IMR-90 (cell line): ENCODE results near the gene OTOG. TPM values are rescaled to one million over a fixed set of nuclear protein-coding genes. Genes with fewer than 3 reads are reported as not detected.

Source experiments
- ATAC-seq: fragments of 200-7000 bp; cut with Tn5 transposase; 2 replicates; pipeline ENCODE4 v1.9.1; 2020; ENCODE audit warnings: low read depth, mild to moderate bottlenecking, moderate library complexity
- BruUV-seq: library from RNA; stranded (reverse); fragments of 400-500 nt; replicated peaks from 2 replicates; lab custom pipeline; 2021; lab: Mats Ljungman, UMichigan
- CTCF ChIA-PET: fragments of 300-600 bp; formaldehyde crosslinking; extraction: SDS; loops from one replicate; lab custom pipeline; 2021; ENCODE audit warnings: antibody characterized with exemption; lab: Yijun Ruan, JAX
- POLR2A ChIA-PET: fragments of 300-600 bp; sonication (Branson Sonifier 250); formaldehyde crosslinking; loops from one replicate; lab custom pipeline; 2022; ENCODE audit warnings: antibody characterized with exemption; ENCODE audit not compliant: unreplicated experiment; lab: Charles Lee
- DNase-seq: peaks from one replicate; pipeline ENCODE4 v3.0.0; 2013
- H2AFZ ChIP-seq: replicated peaks from 2 replicates; pipeline ENCODE3; 2013; ENCODE audit warnings: low read length, mild to moderate bottlenecking; ENCODE audit not compliant: poor library complexity
- H2AK5ac ChIP-seq: 2 replicates; pipeline ENCODE4 v1.6.1; 2013; ENCODE audit warnings: low read depth, low read length, inconsistent platforms
- H2AK9ac ChIP-seq: replicated peaks from 2 replicates; pipeline ENCODE3; 2013; ENCODE audit warnings: mild to moderate bottlenecking, low read depth, low read length, moderate library complexity; ENCODE audit not compliant: poor library complexity
- H2BK120ac ChIP-seq: 2 replicates; pipeline ENCODE4 v1.6.1; 2013; ENCODE audit warnings: low read depth, low read length, inconsistent platforms
- H2BK15ac ChIP-seq: 3 replicates; pipeline ENCODE4 v1.6.1; 2013; ENCODE audit warnings: low read depth, low read length, inconsistent platforms
- H2BK20ac ChIP-seq: 2 replicates; pipeline ENCODE4 v1.6.1; 2013; ENCODE audit warnings: low read depth, mild to moderate bottlenecking, inconsistent platforms, low read length, moderate library complexity
- H2BK5ac ChIP-seq: 2 replicates; pipeline ENCODE4 v1.6.1; 2013; ENCODE audit warnings: mild to moderate bottlenecking, low read depth, low read length, inconsistent platforms; ENCODE audit not compliant: poor library complexity, severe bottlenecking
- H3K14ac ChIP-seq: replicated peaks from 2 replicates; pipeline ENCODE4 v1.6.1; 2013; ENCODE audit warnings: low read depth, low read length, inconsistent platforms
- H3K18ac ChIP-seq: 2 replicates; pipeline ENCODE4 v1.6.1; 2013; ENCODE audit warnings: low read depth, low read length, control low read depth
- H3K23ac ChIP-seq: 2 replicates; pipeline ENCODE4 v1.6.1; 2013; ENCODE audit warnings: low read depth, low read length, inconsistent platforms
- H3K27ac ChIP-seq: 2 replicates; pipeline ENCODE4 v1.5.1; 2013; ENCODE audit warnings: mild to moderate bottlenecking, control low read depth, low read length; ENCODE audit not compliant: insufficient read depth
- H3K27me3 ChIP-seq: 2 replicates; pipeline ENCODE4 v1.6.1; 2013; ENCODE audit warnings: low read length; ENCODE audit not compliant: control insufficient read depth, insufficient read depth
- H3K36me3 ChIP-seq: 2 replicates; pipeline ENCODE4 v1.6.1; 2013; ENCODE audit warnings: low read length, mixed read lengths; ENCODE audit not compliant: control insufficient read depth, insufficient read depth
- H3K4ac ChIP-seq: 2 replicates; pipeline ENCODE4 v1.6.1; 2013; ENCODE audit warnings: low read depth, low read length, inconsistent platforms
- H3K4me1 ChIP-seq: 2 replicates; pipeline ENCODE4 v1.6.1; 2013; ENCODE audit warnings: low read length, mixed read lengths; ENCODE audit not compliant: control insufficient read depth, insufficient read depth
- H3K4me2 ChIP-seq: 2 replicates; pipeline ENCODE4 v1.6.1; 2013; ENCODE audit warnings: low read depth, mild to moderate bottlenecking, control low read depth, low read length, moderate library complexity
- H3K4me3 ChIP-seq: 2 replicates; pipeline ENCODE4 v1.5.1; 2013; ENCODE audit warnings: low read depth, mild to moderate bottlenecking, control low read depth, low read length, moderate library complexity; ENCODE audit not compliant: insufficient read depth
- H3K56ac ChIP-seq: 2 replicates; pipeline ENCODE4 v1.6.1; 2013; ENCODE audit warnings: low read length, inconsistent platforms; ENCODE audit not compliant: insufficient read depth; ENCODE audit errors: extremely low read depth
- H3K79me1 ChIP-seq, 2 experiments: 2 replicates each; pipeline ENCODE4 v1.6.1; 2013; ENCODE audit warnings: low read length in 2 of 2, inconsistent platforms in 1 of 2, low read depth in 1 of 2
- H3K9ac ChIP-seq: 2 replicates; pipeline ENCODE4 v1.6.1; 2013; ENCODE audit warnings: low read depth, low read length, control low read depth
- H3K9me1 ChIP-seq: 2 replicates; pipeline ENCODE4 v1.6.1; 2013; ENCODE audit warnings: low read length, inconsistent platforms; ENCODE audit not compliant: insufficient read depth
- H3K9me3 ChIP-seq: 2 replicates; pipeline ENCODE4 v1.6.1; 2013; ENCODE audit warnings: low read length; ENCODE audit not compliant: control insufficient read depth, insufficient read depth
- H4K20me1 ChIP-seq: 2 replicates; pipeline ENCODE4 v1.6.1; 2013; ENCODE audit warnings: low read length, inconsistent platforms; ENCODE audit not compliant: insufficient read depth
- H4K5ac ChIP-seq: 2 replicates; pipeline ENCODE4 v1.6.1; 2013; ENCODE audit warnings: mild to moderate bottlenecking, low read depth, low read length, control low read depth
- H4K8ac ChIP-seq, 2 experiments: 2 replicates each; pipeline ENCODE4 v1.6.1; 2013; ENCODE audit warnings: low read depth in 2 of 2, low read length in 2 of 2, control low read depth in 1 of 2, inconsistent platforms in 1 of 2
- H4K91ac ChIP-seq: 2 replicates; pipeline ENCODE4 v1.6.1; 2013; ENCODE audit warnings: low read depth, low read length, inconsistent platforms; ENCODE audit not compliant: insufficient read depth
- CEBPB ChIP-seq: IDR thresholded peaks from 2 replicates; pipeline ENCODE4 v1.6.1; 2012; ENCODE audit warnings: low read depth, low read length, improper control_type of control experiment
- FOS ChIP-seq: fragments of 150-350 bp; IDR thresholded peaks from 2 replicates; pipeline ENCODE4 v1.6.1; 2016; ENCODE audit warnings: low read depth, low read length
- NFE2L2 ChIP-seq: fragments of 150-350 bp; IDR thresholded peaks from 2 replicates; pipeline ENCODE4 v1.6.1; 2016; ENCODE audit warnings: low read depth, mild to moderate bottlenecking, low read length
- RCOR1 ChIP-seq: IDR thresholded peaks from 2 replicates; pipeline ENCODE4 v1.6.1; 2012; ENCODE audit warnings: mild to moderate bottlenecking, low read length, improper control_type of control experiment; ENCODE audit not compliant: insufficient replicate concordance
- WGBS, 2 experiments: methylation state at CpG; one replicate each; pipeline versions ENCODE4 v1.1.5 to v1.1.7; 2013; ENCODE audit warnings: missing lambda C conversion rate in 2 of 2; ENCODE audit not compliant: insufficient read length in 1 of 2; ENCODE audit errors: extremely low coverage in 2 of 2; 5-methylcytosine and 5-hydroxymethylcytosine counted together
- dilution Hi-C: fragments of 300-500 bp; cut with HindIII; formaldehyde crosslinking; loops from one replicate; pipeline ENCODE4 v1.14.3; 2018; ENCODE audit warnings: low sequenced_read_pairs; ENCODE audit not compliant: unreplicated experiment
- in situ Hi-C: fragments of 300-500 bp; cut with MboI; formaldehyde crosslinking; loops from 3 replicates; pipeline ENCODE4 v1.14.3; 2019; ENCODE audit warnings: low sequenced_read_pairs, inconsistent platforms, mixed read lengths
- intact Hi-C: fragments of 100-400 bp; cut with micrococcal nuclease; formaldehyde crosslinking; loops from 2 replicates; pipeline ENCODE4 v1.10.0; 2022
- polyA plus RNA-seq, 3 experiments: library from polyadenylated mRNA; depleted of rRNA; stranded (reverse); fragments of >200 nt; gene quantifications; 2 replicates each; pipeline ENCODE4 v1.2.3, GENCODE V29; 2012; ENCODE audit warnings: low replicate concordance in 1 of 3
- total RNA-seq: library from RNA; depleted of rRNA; stranded (reverse); fragments of >200 nt; gene quantifications from 2 replicates; pipeline ENCODE4 v1.2.3, GENCODE V29; 2012

OTOG gene
- total and polyA plus RNA-seq, 2 of the 4 experiments (the other 2 are of a cell fraction), result not detected

- no peaks in the 10 kb centered on the region for H3K9me1 ChIP-seq
- H3K79me1 ChIP-seq, result no peaks in the 10 kb centered on the region
- no peak overlapping the region for H3K4me2 ChIP-seq
- in situ Hi-C loops, result no loop called here
- H3K9ac ChIP-seq, result no peak overlapping the region
- dilution Hi-C loops, result no loop called here
- DNase-seq (no peak), ATAC-seq (no peak)
- no peak overlapping the region for H3K4me3 ChIP-seq
- no peaks in the 10 kb centered on the region for H3K36me3 ChIP-seq
- H3K18ac ChIP-seq, result no peak overlapping the region
- no peak overlapping the region for H2AK5ac ChIP-seq
- H2BK120ac ChIP-seq, result no peak overlapping the region
- H2AFZ ChIP-seq, result no peak overlapping the region
- CTCF ChIA-PET, result no interaction called here
- H2AK9ac ChIP-seq, result no peak overlapping the region
- no CpG with 5 or more reads among the region's 5 CpGs for WGBS, 2 experiments
- intact Hi-C loops, result no loop called here
- no peak overlapping the region for H4K8ac ChIP-seq
- no peak overlapping the region for H3K23ac ChIP-seq
- POLR2A ChIA-PET, result no interaction called here
- no peak overlapping the region for H4K91ac ChIP-seq
- no peak overlapping the region for H4K5ac ChIP-seq
- no peaks in the 10 kb centered on the region for H4K20me1 ChIP-seq
- H2BK15ac ChIP-seq, result no peak overlapping the region
- H2BK20ac ChIP-seq, result no peak overlapping the region
- BruUV-seq, result no TSS peak
- TF ChIP-seq CEBPB (no peak), FOS (no peak), RCOR1 (no peak), NFE2L2 (no peak)
- no peak overlapping the region for H3K4ac ChIP-seq
- H3K14ac ChIP-seq, result no peak overlapping the region
- H3K27me3 ChIP-seq, result no peaks in the 10 kb centered on the region; the same call in 1 of the 2 replicates
- H2BK5ac ChIP-seq, result no peak overlapping the region
- H3K9me3 ChIP-seq, result no peaks in the 10 kb centered on the region
- H3K4me1 ChIP-seq, result no peaks in the 10 kb centered on the region
- no peak overlapping the region for H3K27ac ChIP-seq
- H3K56ac ChIP-seq, result no peak overlapping the region
These were observed 104.6 kb downstream of the OTOG start for GRCh38 chr11:17651681-17652080.
